ENCODE measurements around the gene MSI2. TPM values are rescaled to one million over a fixed set of nuclear protein-coding genes. Genes with fewer than 3 reads are reported as not detected.

MSI2 gene
- total RNA-seq, 2 donors from 2014 or later = 53.1 to 74.0 TPM

DNA sequence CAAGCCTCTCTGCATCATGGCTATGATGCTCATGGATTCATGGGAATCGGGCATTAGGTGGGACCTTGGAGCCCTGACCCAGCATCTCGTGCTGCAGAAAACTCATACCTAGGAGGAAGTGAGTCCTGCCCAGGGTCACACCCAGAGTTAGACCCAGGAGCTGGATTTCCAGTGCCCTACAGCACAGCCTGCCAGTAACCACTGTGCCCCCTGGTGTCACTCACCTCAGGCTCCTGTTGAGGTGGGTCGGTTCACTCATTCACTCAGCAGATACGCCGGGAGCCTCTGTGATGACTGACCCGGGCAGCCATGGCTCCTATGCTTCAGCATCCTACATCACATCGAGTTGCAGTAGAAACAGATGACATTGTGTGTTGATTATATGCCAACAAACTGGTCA lies 143.4 kb downstream of the MSI2 start:
- H3K4me1 ChIP-seq (replicated peaks) = no peaks in the 10 kb centered on the region
- TF ChIP-seq, protein P1, sequence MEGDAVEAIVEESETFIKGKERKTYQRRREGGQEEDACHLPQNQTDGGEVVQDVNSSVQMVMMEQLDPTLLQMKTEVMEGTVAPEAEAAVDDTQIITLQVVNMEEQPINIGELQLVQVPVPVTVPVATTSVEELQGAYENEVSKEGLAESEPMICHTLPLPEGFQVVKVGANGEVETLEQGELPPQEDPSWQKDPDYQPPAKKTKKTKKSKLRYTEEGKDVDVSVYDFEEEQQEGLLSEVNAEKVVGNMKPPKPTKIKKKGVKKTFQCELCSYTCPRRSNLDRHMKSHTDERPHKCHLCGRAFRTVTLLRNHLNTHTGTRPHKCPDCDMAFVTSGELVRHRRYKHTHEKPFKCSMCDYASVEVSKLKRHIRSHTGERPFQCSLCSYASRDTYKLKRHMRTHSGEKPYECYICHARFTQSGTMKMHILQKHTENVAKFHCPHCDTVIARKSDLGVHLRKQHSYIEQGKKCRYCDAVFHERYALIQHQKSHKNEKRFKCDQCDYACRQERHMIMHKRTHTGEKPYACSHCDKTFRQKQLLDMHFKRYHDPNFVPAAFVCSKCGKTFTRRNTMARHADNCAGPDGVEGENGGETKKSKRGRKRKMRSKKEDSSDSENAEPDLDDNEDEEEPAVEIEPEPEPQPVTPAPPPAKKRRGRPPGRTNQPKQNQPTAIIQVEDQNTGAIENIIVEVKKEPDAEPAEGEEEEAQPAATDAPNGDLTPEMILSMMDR (IDR thresholded peaks at IDR 0.05) = no peak
- no peak for TF ChIP-seq POLR2AphosphoS5 (IDR thresholded peaks at IDR 0.05)
- TF ChIP-seq POLR2A (IDR thresholded peaks at IDR 0.05) = no peak
- intact Hi-C loops (cut with DNase I) = loop anchor here (10.0 kb wide), 2 partner anchors 155 to 265 kb away; no protein-coding TSS in a partner anchor
- WGBS = 90% methylated on average over 6 of the region's 7 CpGs
- DNase-seq (ENCODE audit: low spot score) = no peak
- no peak overlapping the region for H3K4me3 ChIP-seq
- no peak overlapping the region for H3K27ac ChIP-seq
- no peaks in the 10 kb centered on the region for H3K36me3 ChIP-seq
- H3K9me3 ChIP-seq = no peaks in the 10 kb centered on the region
- no peaks in the 10 kb centered on the region for H3K27me3 ChIP-seq (replicated peaks; ENCODE audit: insufficient read depth)

DNA sequence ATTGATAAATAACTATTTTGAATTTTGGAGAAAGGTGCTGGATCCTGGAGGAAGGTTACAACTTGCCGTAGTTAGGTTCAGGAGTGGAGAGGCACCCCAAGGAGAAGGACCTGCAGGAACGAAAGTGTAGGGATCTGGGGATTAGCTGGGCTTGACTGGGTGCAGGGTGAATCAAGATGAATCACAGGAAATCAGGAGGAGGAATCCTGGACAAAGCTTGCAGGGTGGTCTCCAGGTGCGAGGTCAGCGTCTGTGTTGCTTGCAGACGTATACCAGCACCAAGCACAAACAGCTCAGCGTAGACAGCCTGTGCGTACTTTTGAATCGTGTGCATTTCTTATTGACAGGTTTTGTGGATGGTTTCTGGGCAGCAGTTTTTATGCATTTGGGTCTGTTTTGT lies 144.3 kb downstream of the MSI2 start:
- TF ChIP-seq POLR2A (IDR thresholded peaks at IDR 0.05) (no peak), POLR2AphosphoS5 (IDR thresholded peaks at IDR 0.05) (no peak)
- TF ChIP-seq, protein P1 (IDR thresholded peaks at IDR 0.05) = no peak
- WGBS = 87% methylated on average over 8 of the region's 8 CpGs
- intact Hi-C loops (cut with DNase I) = loop anchor here (10.0 kb wide), 2 partner anchors 154 to 264 kb away; no protein-coding TSS in a partner anchor

DNA sequence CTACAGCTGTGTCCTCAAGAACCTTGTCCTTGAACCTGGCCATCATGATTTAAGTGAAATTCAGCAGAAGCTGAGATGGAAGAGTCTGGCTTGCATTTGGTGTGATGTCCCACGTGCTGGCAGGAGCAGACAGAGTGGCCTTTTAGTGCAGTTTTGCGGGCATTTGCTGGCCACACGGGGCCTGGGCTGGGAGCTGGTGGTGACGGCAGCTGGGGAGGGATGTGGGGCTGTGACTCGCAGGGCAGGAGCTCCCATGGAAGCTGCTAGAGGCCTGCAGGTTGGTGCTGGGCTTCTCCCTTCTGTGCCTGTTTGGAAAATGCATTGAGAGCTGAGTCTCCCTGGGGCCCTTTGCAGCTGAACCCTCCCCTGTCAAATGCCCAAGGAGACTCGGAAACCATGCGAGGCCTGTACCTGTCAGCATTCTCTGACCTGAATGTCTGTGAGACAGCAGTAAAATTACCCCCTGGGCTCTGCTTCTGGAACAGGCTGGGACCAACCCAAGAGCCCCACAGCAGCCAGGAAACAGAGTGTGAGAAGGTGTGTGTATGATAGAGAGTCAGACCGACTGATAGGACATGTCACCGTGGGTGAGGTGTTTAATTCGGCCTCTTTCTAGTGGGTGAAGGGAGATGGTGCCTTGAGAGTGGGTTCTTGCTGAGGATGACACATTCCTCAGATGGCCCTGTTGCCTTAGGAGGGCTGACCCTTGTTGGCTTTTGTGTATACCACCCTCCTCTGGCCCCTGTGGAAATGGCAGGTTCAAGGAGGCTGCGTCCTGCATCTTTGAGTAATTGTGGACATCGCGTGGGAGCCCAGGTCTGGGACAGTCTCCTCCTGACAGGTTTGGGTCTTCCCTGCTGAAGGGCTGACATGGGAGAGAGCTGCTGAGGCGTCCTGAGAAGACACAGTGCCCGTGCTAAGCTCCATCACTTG lies 145.5 kb downstream of the MSI2 start:
- H3K27me3 ChIP-seq (replicated peaks; ENCODE audit: insufficient read depth) = no peaks in the 10 kb centered on the region

More for the DNA sequence above, 144.3 kb downstream of the MSI2 start:
- H3K4me1 ChIP-seq (replicated peaks) = peaks cover under 1% of the 10 kb centered on the region
- no peaks in the 10 kb centered on the region for H3K27me3 ChIP-seq (replicated peaks; ENCODE audit: insufficient read depth)
- H3K4me3 ChIP-seq = no peak overlapping the region
- no peak for DNase-seq (ENCODE audit: low spot score)
- no peak overlapping the region for H3K27ac ChIP-seq
- no peaks in the 10 kb centered on the region for H3K36me3 ChIP-seq
- H3K9me3 ChIP-seq = no peaks in the 10 kb centered on the region

DNA sequence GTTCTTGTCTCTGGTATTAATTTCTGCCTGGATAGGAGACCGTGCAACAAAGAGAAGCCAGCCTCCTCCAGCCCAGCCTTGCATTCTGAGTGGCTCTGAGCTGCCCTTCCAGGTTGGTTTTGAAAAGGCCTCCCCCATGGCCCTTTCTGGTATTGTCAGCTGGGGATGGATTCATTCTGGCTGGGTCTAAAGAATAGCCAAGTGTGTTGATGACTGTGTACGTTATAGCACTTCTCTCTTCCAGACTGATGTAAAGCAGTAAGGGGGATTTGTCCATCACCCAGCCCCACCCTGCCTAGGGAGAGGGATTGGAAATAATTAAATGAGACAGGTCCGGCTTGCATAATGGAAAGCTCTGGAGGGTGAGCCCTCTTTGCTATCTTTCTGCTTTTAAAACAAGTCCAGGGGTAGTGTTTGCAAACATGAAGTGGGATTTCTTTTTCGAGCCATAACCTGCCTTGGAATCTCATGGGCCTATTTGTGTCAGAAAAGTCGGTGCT lies 146.4 kb downstream of the MSI2 start:
- Histone ChIP-seq H3K27ac (peak overlapping the region in 1 of 2 donors; percentile 25), H3K27me3 (replicated peaks; ENCODE audit: insufficient read depth) (no peaks in the 10 kb centered on the region), H3K9me3 (no peaks in the 10 kb centered on the region), H3K4me3 (no peak overlapping the region), H3K36me3 (no peaks in the 10 kb centered on the region), H3K4me1 (replicated peaks) (peaks cover 15% of the 10 kb centered on the region)
- DNase-seq (ENCODE audit: low spot score) = peak; percentile 38
- intact Hi-C loops (cut with DNase I) = loop anchor here (10.0 kb wide), 2 partner anchors 152 to 262 kb away; no protein-coding TSS in a partner anchor
- TF ChIP-seq POLR2A (IDR thresholded peaks at IDR 0.05) = no peak
- TF ChIP-seq, protein P1 (IDR thresholded peaks at IDR 0.05) = no peak
- peak; percentile 41 for TF ChIP-seq POLR2AphosphoS5 (IDR thresholded peaks at IDR 0.05)
- WGBS = 55% methylated on average over 5 of the region's 5 CpGs

More for the DNA sequence above, 145.5 kb downstream of the MSI2 start:
- Histone ChIP-seq H3K9me3 (no peaks in the 10 kb centered on the region), H3K4me3 (no peak overlapping the region), H3K4me1 (replicated peaks) (peaks cover 6% of the 10 kb centered on the region), H3K36me3 (no peaks in the 10 kb centered on the region), H3K27ac (peak overlapping the region in 1 of 2 donors; percentile 25)
- TF ChIP-seq POLR2AphosphoS5 (IDR thresholded peaks at IDR 0.05) (no peak), POLR2A (IDR thresholded peaks at IDR 0.05) (no peak)
- TF ChIP-seq, protein P1 (IDR thresholded peaks at IDR 0.05) = no peak
- 67% methylated on average over 15 of the region's 15 CpGs for WGBS
- no peak for DNase-seq (ENCODE audit: low spot score)
- intact Hi-C loops (cut with DNase I) = loop anchor here (10.0 kb wide), 2 partner anchors 153 to 263 kb away; no protein-coding TSS in a partner anchor
